Measurements from ENCODE around the gene BRPF1.
A peak's percentile ranks its signal among the peaks of the same experiment; 100 is the strongest.

The BRPF1 gene

GRCh38 chr3:9732740-9733115 is 1.2 kb downstream of the BRPF1 start:
- no peak for DNase-seq

- no peak for DNase-seq
Measured at GRCh38 chr3:9736831-9737230, 5.3 kb downstream of the BRPF1 start.

- no peak for DNase-seq
Measured at GRCh38 chr3:9739181-9739580, 7.6 kb downstream of the BRPF1 start.

- DNase-seq, result no peak
Measured at GRCh38 chr3:9742560-9742959, 11.0 kb downstream of the BRPF1 start.

GRCh38 chr3:9743548-9743947 is 12.0 kb downstream of the BRPF1 start:
- DNase-seq, result no peak

DNA sequence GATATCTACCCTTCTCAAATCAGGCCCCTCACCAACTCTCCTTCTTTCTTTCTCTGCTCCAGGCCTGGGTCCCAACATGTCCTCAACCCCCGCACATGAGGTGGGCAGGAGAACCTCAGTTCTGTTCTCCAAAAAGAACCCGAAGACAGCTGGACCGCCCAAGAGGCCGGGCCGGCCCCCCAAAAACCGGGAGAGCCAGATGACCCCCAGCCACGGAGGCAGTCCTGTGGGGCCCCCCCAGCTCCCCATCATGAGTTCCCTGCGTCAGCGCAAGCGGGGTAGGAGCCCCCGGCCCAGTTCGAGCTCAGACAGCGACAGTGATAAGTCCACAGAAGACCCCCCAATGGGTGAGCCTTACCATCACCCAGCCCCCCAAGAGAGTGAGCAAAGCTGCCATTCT is 12.6 kb downstream of the BRPF1 start:
- no peak for DNase-seq

GRCh38 chr3:9745521-9745920 is 14.0 kb downstream of the BRPF1 start:
- DNase-seq, result no peak

- DNase-seq, result no peak
Measured at GRCh38 chr3:9746330-9746729, 14.8 kb downstream of the BRPF1 start.

GRCh38 chr3:9747267-9747666 is 15.7 kb downstream of the BRPF1 start:
- no peak for DNase-seq

DNA sequence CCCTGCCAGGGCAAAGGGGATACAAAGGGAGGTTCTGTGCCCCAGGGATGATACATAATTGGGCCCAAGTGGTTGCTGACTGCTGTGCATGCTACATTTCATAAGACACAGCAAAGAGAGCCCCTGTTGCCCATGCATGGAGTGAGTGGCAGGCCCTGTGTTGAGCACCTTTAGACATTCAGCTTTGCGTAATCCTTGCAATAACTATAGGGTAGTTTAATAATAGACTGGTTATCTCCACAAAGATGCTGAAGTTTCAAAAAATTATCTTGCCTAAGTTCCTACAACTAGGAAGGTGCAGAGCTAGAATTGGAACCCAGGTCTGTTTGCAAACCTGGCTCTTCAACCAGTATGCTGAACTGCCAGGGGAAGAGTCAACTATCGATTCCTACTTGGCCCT is 16.5 kb downstream of the BRPF1 start:
- DNase-seq, result no peak

GRCh38 chr3:9749296-9749644 is 17.7 kb downstream of the BRPF1 start:
- DNase-seq, result no peak

DNA sequence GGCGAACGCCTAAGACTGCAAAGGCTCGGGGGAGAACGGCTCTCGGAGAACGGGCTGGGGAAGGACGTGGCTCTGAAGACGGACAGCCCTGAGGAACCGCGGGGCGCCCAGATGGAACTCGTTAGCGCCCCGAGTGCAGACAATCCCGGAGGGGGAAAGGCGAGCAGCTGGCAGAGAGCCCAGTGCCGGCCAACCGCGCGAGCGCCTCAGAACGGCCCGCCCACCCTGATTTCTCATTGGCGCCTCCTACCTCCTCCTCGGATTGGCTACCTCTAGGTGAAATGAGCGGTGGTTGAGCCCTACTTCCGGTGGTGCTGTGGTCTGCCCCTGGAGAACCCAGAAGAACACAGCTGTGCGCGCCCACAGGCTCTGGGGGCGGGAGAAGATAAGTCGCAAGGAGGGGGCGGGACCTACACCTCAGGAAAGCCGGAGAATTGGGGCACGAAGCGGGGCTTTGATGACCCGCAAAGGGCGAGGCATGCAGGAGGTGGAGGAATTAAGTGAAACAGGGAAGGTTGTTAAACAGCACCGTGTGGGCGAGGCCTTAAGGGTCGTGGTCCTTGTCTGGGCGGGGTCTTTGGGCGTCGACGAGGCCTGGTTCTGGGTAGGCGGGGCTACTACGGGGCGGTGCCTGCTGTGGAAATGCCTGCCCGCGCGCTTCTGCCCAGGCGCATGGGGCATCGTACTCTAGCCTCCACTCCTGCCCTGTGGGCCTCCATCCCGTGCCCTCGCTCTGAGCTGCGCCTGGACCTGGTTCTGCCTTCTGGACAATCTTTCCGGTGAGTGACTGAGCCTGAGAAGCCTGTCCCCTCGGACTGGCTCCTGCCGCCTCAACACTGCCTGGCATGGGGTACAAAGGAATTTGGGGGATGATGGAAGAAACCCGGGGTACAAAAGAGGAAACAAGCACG is 18.4 kb downstream of the BRPF1 start, which contains the start of gene OGG1:
Gene OGG1, plus strand, starts transcription at position 308 of the 911 bp plus-strand sequence. Its CDS starts 335 bp downstream, at position 643.
- DNase-seq, result peak; percentile 93

GRCh38 chr3:9750556-9751411 is 19.2 kb downstream of the BRPF1 start:
- no peak for DNase-seq

GRCh38 chr3:9754678-9755077 is 23.1 kb downstream of the BRPF1 start:
- DNase-seq, result no peak

DNA sequence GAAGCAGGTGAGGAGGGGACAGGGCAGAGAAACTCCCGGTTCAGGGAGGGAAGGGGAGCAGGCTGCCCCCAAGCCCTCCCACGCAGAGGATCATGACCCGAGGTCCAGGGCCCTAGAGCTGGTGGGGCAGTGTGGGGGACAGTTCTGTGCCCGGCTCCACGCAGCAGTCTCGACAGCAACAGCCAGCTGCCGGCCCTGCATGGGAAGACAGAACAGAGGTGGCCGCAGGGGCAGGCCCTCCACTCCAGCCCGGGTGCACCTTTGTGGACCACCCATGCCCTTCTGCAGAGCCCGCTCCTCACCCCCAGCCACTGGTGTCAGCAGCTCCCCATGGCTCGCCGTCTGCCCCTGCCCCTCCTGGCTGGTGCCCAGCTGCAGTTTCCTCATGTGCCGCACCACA is 25.9 kb downstream of the BRPF1 start:
- no peak for DNase-seq

DNA sequence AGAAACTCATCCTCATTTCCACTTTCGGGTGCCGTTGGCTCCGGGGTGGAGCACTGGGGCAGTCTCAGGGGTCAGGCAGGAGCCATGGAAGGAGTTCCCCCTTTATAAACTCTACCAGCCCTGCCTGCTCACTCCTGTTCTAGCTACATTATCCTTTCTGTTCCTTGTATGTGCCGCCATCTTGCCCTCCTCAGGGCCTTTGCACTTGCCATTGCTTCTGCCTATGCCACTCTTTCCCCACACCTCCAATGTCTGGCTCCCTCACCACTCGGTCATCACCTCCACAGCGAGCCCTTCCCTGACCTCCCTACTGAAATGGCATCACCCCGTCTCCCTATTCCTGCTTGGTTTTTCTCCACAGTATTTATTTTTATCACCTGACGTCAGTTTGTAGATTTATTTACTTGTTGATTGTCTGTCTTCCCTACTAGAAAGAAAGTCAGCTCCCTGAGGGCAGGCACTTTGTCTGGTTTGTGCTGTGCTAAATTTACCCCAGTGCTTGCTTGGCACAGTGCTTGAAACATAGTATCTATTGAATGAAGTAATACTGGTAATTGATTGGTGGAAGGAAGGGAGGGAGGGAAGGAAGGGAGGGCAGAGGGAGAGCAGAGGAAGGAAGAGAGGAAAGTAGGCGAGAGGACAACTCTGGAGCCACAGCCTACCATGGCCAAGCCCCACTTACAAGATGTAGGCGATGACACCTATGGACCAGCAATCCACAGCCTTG is 29.4 kb downstream of the BRPF1 start:
- no peak for DNase-seq

- no peak for DNase-seq
Measured at GRCh38 chr3:9761919-9762318, 30.4 kb downstream of the BRPF1 start.

DNA sequence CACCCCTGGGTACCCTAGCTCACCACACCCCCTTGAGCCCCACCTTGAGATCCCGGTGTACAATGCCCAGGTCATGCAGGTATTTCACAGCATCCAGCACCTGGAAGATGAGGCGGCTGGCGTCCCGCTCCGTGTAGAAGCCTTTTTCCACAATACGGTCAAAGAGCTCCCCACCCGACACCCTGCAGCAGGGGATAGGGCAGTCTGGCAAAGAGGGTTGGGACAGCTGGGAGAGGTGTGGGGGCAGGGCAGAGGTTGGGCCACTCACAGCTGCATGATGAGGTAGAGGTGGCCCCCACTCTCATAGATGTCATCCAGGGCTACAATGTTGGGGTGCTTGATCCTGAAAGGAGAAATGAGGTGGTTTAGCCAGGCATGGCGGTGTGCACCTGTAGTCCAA is 31.3 kb downstream of the BRPF1 start:
- DNase-seq, result no peak

- DNase-seq, result no peak
Measured at GRCh38 chr3:9765865-9766264, 34.3 kb downstream of the BRPF1 start.

DNA sequence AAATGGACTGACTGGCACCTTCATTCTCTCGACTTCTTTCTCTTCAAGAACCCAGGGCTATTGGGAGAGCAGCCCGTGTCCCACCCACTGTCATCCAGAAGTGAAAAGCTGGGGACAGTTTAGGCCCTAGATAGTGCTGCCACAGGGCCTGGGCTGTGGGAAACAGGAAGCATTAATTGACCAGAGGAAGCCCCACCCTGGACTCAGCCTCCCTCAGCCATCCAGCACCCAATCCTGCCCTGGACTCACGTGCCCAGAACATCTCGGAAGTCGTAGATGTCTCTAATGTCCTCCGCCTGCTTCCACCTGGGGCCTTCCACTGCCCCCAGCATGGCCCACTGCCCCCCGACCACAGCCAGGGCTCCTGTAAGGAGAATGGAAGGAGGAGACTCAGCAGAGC is 35.9 kb downstream of the BRPF1 start:
- no peak for DNase-seq

DNA sequence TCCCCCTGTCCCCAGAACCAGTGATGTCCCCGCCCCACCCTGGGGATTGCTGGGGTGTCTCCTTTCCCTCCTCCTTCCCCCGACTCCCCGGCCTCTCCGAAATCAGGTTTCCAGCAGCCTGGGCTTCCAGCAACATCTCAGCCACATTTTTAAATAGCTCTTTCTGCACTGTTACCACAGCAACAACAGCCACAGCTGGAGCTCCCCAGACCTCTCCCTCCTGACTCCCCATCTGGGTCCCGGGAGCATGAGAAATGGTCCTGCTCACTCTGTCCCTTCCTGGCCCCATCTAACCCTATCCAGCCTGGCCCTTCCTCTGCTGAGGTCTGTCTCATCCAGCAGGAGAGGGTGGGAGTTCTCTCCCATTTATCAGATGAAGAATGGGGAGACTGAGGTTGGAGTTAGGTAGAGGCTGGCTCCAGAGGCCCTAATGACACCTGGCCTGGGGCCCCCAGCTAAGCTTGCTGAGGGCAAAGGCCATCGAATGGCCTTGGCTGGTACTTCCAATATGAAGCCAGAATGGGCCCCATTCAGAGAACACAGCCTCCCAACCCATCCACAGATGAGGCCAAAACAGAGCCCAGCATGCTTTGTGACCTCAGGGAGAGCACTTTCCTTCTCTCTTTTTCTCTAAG is 36.7 kb downstream of the BRPF1 start:
- DNase-seq, result no peak

DNA sequence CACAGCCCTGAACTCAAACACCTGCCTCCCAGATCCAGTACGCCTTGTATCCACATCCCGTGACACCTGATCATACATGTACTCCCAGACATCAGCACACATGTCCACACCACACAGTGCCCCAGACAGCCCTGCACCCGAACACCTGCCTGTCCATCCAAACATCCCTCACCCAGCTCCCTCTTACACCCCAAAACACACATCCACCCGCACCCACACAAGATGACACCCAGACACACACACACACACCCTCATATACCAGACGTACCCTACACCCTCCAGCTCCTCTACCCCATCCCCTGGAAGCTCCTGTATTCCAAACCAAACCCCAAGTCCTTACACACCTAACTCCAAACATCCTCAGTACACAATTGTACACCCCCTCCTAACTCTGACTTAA is 37.5 kb downstream of the BRPF1 start:
- no peak for DNase-seq
